ENCODE measurements around the gene ZRANB3. TPM values are rescaled to one million over a fixed set of nuclear protein-coding genes. Genes with fewer than 3 reads are reported as not detected.
"Not testable (repeated sequence)": the region's sequence is repeated elsewhere in the genome, so short reads cannot be mapped to it uniquely, and the experiment has no call there.

The ZRANB3 gene
- total RNA-seq, 1 experiment from 2014 or later: 15.9 TPM

DNA sequence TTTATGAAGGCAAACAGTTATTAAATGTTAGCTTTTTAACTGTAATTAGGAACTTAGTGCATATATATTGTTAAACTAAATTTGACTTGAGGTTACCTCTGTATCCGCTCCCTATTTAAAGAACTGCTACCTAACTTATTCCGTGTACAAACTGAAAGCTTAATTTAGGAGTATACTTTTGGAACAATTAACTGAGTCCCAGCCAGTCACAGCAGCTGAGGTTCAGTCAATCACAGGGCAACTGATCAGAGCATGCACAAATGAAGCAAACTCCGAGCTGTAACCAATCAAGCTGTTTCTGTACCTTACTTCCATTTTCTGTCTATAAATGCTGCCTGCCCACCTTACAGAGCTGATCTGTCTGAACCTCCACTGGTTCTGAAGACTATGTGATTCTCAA, 417.7 kb downstream of the ZRANB3 start (continued):
- TF ChIP-seq, protein P1, sequence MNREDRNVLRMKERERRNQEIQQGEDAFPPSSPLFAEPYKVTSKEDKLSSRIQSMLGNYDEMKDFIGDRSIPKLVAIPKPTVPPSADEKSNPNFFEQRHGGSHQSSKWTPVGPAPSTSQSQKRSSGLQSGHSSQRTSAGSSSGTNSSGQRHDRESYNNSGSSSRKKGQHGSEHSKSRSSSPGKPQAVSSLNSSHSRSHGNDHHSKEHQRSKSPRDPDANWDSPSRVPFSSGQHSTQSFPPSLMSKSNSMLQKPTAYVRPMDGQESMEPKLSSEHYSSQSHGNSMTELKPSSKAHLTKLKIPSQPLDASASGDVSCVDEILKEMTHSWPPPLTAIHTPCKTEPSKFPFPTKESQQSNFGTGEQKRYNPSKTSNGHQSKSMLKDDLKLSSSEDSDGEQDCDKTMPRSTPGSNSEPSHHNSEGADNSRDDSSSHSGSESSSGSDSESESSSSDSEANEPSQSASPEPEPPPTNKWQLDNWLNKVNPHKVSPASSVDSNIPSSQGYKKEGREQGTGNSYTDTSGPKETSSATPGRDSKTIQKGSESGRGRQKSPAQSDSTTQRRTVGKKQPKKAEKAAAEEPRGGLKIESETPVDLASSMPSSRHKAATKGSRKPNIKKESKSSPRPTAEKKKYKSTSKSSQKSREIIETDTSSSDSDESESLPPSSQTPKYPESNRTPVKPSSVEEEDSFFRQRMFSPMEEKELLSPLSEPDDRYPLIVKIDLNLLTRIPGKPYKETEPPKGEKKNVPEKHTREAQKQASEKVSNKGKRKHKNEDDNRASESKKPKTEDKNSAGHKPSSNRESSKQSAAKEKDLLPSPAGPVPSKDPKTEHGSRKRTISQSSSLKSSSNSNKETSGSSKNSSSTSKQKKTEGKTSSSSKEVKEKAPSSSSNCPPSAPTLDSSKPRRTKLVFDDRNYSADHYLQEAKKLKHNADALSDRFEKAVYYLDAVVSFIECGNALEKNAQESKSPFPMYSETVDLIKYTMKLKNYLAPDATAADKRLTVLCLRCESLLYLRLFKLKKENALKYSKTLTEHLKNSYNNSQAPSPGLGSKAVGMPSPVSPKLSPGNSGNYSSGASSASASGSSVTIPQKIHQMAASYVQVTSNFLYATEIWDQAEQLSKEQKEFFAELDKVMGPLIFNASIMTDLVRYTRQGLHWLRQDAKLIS (CRISPR knock-in tag; IDR thresholded peaks at IDR 0.05; ENCODE audit: borderline replicate concordance): no peak
- TF ChIP-seq, protein P2, sequence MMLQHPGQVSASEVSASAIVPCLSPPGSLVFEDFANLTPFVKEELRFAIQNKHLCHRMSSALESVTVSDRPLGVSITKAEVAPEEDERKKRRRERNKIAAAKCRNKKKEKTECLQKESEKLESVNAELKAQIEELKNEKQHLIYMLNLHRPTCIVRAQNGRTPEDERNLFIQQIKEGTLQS (CRISPR knock-in tag; conservative IDR thresholded peaks at IDR 0.05): no peak
- TF ChIP-seq SOX15 (CRISPR knock-in tag; IDR thresholded peaks at IDR 0.05): no peak
- TF ChIP-seq, protein P3, sequence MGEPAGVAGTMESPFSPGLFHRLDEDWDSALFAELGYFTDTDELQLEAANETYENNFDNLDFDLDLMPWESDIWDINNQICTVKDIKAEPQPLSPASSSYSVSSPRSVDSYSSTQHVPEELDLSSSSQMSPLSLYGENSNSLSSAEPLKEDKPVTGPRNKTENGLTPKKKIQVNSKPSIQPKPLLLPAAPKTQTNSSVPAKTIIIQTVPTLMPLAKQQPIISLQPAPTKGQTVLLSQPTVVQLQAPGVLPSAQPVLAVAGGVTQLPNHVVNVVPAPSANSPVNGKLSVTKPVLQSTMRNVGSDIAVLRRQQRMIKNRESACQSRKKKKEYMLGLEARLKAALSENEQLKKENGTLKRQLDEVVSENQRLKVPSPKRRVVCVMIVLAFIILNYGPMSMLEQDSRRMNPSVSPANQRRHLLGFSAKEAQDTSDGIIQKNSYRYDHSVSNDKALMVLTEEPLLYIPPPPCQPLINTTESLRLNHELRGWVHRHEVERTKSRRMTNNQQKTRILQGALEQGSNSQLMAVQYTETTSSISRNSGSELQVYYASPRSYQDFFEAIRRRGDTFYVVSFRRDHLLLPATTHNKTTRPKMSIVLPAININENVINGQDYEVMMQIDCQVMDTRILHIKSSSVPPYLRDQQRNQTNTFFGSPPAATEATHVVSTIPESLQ (CRISPR knock-in tag; IDR thresholded peaks at IDR 0.05): no peak
- TF ChIP-seq, protein P4, sequence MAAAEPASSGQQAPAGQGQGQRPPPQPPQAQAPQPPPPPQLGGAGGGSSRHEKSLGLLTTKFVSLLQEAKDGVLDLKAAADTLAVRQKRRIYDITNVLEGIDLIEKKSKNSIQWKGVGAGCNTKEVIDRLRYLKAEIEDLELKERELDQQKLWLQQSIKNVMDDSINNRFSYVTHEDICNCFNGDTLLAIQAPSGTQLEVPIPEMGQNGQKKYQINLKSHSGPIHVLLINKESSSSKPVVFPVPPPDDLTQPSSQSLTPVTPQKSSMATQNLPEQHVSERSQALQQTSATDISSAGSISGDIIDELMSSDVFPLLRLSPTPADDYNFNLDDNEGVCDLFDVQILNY (CRISPR knock-in tag; IDR thresholded peaks at IDR 0.05): no peak
- TF ChIP-seq, protein P5, sequence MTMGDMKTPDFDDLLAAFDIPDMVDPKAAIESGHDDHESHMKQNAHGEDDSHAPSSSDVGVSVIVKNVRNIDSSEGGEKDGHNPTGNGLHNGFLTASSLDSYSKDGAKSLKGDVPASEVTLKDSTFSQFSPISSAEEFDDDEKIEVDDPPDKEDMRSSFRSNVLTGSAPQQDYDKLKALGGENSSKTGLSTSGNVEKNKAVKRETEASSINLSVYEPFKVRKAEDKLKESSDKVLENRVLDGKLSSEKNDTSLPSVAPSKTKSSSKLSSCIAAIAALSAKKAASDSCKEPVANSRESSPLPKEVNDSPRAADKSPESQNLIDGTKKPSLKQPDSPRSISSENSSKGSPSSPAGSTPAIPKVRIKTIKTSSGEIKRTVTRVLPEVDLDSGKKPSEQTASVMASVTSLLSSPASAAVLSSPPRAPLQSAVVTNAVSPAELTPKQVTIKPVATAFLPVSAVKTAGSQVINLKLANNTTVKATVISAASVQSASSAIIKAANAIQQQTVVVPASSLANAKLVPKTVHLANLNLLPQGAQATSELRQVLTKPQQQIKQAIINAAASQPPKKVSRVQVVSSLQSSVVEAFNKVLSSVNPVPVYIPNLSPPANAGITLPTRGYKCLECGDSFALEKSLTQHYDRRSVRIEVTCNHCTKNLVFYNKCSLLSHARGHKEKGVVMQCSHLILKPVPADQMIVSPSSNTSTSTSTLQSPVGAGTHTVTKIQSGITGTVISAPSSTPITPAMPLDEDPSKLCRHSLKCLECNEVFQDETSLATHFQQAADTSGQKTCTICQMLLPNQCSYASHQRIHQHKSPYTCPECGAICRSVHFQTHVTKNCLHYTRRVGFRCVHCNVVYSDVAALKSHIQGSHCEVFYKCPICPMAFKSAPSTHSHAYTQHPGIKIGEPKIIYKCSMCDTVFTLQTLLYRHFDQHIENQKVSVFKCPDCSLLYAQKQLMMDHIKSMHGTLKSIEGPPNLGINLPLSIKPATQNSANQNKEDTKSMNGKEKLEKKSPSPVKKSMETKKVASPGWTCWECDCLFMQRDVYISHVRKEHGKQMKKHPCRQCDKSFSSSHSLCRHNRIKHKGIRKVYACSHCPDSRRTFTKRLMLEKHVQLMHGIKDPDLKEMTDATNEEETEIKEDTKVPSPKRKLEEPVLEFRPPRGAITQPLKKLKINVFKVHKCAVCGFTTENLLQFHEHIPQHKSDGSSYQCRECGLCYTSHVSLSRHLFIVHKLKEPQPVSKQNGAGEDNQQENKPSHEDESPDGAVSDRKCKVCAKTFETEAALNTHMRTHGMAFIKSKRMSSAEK (CRISPR knock-in tag; IDR thresholded peaks at IDR 0.05; ENCODE audit: borderline replicate concordance): no peak
- TF ChIP-seq, protein P6, sequence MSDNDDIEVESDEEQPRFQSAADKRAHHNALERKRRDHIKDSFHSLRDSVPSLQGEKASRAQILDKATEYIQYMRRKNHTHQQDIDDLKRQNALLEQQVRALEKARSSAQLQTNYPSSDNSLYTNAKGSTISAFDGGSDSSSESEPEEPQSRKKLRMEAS (CRISPR knock-in tag; IDR thresholded peaks at IDR 0.05): no peak

DNA sequence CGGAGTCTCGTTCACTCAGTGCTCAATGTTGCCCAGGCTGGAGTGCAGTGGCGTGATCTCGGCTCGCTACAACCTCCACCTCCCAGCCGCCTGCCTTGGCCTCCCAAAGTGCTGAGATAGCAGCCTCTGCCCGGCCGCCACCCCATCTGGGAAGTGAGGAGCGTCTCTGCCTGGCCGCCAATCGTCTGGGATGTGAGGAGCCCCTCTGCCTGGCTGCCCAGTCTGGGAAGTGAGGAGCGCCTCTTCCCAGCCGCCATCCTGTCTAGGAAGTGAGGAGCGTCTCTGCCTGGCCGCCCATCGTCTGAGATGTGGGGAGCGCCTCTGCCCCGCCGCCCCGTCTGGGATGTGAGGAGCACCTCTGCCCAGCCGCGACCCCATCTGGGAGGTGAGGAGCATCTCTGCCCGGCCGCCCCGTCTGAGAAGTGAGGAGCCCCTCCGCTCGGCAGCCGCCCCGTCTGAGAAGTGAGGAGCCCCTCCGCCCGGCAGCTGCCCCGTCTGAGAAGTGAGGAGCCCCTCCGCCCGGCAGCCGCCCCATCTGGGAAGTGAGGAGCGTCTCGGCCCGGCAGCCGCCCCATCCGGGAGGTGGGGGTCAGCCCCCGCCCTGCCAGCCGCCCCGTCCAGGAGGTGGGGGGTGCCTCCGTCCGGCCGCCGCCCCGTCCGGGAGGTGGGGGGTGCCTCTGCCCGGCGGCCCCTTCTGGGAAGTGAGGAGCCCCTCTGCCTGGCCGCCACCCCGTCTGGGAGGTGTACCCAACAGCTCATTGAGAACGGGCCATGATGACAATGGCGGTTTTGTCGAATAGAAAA, 425.3 kb downstream of the ZRANB3 start:
- CTCF ChIA-PET: not testable (repeated sequence)

DNA sequence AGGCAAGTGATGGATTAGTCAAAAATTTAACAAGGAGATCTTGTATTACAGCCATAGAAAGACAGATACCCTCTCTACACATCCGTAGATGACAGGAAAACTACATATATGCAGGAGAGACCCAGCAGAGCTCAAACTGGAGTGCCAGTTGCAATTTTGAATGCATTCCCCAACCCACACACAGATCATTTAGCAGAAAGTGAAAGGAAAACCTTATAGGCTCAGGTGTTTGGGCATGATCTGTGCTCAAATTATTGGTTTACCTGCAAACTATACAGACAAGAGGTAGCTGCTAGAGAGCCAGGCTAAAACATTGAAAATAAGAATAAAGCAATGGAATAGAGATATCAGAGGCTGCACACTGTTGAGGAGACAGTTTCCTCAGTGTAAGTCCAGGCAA, 427.2 kb downstream of the ZRANB3 start:
- ChIA-PET CTCF (no interaction called here), POLR2A (no interaction called here)
- peaks cover 23% of the 10 kb centered on the region for H3K9me3 Mint-ChIP-seq
- TF ChIP-seq SMAD4 (CRISPR knock-in tag; IDR thresholded peaks at IDR 0.05) (no peak), ZBTB21 (CRISPR knock-in tag; IDR thresholded peaks at IDR 0.05; ENCODE audit: borderline replicate concordance) (no peak)
- TF ChIP-seq, protein P7, sequence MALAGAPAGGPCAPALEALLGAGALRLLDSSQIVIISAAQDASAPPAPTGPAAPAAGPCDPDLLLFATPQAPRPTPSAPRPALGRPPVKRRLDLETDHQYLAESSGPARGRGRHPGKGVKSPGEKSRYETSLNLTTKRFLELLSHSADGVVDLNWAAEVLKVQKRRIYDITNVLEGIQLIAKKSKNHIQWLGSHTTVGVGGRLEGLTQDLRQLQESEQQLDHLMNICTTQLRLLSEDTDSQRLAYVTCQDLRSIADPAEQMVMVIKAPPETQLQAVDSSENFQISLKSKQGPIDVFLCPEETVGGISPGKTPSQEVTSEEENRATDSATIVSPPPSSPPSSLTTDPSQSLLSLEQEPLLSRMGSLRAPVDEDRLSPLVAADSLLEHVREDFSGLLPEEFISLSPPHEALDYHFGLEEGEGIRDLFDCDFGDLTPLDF (CRISPR knock-in tag; IDR thresholded peaks at IDR 0.05): no peak
- no peaks in the 10 kb centered on the region for H3K4me1 Mint-ChIP-seq
- no peak overlapping the region for H3K4me3 Mint-ChIP-seq
- H3K27ac Mint-ChIP-seq: no peak overlapping the region
- peaks cover 40% of the 10 kb centered on the region for H3K36me3 Mint-ChIP-seq
- no peaks in the 10 kb centered on the region for H3K27me3 Mint-ChIP-seq (ENCODE audit: low read depth)
- DNase-seq (ENCODE audit: low spot score): no peak
- ATAC-seq: no peak

More for the DNA sequence above, 425.3 kb downstream of the ZRANB3 start:
- H3K36me3 Mint-ChIP-seq: peaks cover 42% of the 10 kb centered on the region
- H3K27me3 Mint-ChIP-seq (ENCODE audit: low read depth); POLR2A ChIA-PET; H3K27ac Mint-ChIP-seq; H3K4me1 Mint-ChIP-seq; H3K4me3 Mint-ChIP-seq; DNase-seq (ENCODE audit: low spot score); ATAC-seq: not testable (repeated sequence)
- H3K9me3 Mint-ChIP-seq: peaks cover 23% of the 10 kb centered on the region
